ENCODE data around the gene COL18A1.

DNA sequence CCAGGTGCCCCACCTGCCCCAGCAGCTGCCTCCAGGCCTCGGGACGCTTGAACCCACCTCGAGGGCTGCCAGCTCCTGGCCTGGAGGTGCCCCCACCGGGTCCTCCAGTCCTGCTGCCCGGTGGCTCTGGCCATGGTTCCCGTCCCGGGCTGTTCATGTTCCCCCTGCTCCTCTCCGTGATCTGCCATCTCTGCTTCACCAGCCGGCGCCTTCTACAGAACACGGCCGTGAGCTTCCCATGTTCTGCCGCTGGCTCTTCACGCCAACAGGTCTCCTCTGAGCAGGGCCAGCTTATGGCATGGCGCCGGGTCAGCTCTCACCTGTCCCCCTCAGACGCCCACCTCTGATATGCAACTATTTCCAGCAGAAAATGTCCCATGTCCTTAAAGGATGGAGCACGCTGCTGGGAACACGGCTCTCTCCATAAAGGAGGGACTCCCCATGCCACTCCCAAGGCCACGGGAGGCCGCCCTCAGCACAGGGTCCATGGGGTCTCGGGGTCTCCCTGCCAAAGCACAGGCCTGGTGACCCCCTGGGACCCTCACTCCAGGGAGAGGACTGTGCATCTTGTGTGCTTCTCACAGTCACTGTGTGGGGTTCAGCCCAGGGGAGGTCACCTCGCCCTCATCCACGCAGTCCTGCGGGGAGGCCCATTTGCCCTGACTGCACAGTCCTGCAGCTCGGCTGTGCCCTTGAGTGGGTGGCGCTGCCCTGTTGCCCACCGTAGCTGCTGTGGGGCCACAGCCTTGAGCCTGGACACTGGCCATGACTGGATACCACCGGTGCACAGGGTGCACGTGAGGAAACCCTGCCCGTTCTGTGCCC lies 36.7 kb downstream of the COL18A1 start:
- TF ChIP-seq, protein P1, sequence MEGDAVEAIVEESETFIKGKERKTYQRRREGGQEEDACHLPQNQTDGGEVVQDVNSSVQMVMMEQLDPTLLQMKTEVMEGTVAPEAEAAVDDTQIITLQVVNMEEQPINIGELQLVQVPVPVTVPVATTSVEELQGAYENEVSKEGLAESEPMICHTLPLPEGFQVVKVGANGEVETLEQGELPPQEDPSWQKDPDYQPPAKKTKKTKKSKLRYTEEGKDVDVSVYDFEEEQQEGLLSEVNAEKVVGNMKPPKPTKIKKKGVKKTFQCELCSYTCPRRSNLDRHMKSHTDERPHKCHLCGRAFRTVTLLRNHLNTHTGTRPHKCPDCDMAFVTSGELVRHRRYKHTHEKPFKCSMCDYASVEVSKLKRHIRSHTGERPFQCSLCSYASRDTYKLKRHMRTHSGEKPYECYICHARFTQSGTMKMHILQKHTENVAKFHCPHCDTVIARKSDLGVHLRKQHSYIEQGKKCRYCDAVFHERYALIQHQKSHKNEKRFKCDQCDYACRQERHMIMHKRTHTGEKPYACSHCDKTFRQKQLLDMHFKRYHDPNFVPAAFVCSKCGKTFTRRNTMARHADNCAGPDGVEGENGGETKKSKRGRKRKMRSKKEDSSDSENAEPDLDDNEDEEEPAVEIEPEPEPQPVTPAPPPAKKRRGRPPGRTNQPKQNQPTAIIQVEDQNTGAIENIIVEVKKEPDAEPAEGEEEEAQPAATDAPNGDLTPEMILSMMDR (IDR thresholded peaks at IDR 0.05): no peak
- TF ChIP-seq POLR2A (IDR thresholded peaks at IDR 0.05; ENCODE audit: low read length) (no peak), POLR2AphosphoS2 (conservative IDR thresholded peaks at IDR 0.05; ENCODE audit: low read length) (no peak), MAZ (IDR thresholded peaks at IDR 0.05; ENCODE audit: borderline replicate concordance, low read depth, low read length) (no peak), EP300 (IDR thresholded peaks at IDR 0.05) (no peak), SREBF2 (IDR thresholded peaks at IDR 0.05) (no peak), RFX5 (IDR thresholded peaks at IDR 0.05) (no peak), SMC3 (IDR thresholded peaks at IDR 0.05) (no peak), RCOR1 (IDR thresholded peaks at IDR 0.05; ENCODE audit: low read depth, low read length) (no peak), JUNB (IDR thresholded peaks at IDR 0.05) (no peak)
- TF ChIP-seq, protein P2, sequence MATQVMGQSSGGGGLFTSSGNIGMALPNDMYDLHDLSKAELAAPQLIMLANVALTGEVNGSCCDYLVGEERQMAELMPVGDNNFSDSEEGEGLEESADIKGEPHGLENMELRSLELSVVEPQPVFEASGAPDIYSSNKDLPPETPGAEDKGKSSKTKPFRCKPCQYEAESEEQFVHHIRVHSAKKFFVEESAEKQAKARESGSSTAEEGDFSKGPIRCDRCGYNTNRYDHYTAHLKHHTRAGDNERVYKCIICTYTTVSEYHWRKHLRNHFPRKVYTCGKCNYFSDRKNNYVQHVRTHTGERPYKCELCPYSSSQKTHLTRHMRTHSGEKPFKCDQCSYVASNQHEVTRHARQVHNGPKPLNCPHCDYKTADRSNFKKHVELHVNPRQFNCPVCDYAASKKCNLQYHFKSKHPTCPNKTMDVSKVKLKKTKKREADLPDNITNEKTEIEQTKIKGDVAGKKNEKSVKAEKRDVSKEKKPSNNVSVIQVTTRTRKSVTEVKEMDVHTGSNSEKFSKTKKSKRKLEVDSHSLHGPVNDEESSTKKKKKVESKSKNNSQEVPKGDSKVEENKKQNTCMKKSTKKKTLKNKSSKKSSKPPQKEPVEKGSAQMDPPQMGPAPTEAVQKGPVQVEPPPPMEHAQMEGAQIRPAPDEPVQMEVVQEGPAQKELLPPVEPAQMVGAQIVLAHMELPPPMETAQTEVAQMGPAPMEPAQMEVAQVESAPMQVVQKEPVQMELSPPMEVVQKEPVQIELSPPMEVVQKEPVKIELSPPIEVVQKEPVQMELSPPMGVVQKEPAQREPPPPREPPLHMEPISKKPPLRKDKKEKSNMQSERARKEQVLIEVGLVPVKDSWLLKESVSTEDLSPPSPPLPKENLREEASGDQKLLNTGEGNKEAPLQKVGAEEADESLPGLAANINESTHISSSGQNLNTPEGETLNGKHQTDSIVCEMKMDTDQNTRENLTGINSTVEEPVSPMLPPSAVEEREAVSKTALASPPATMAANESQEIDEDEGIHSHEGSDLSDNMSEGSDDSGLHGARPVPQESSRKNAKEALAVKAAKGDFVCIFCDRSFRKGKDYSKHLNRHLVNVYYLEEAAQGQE (IDR thresholded peaks at IDR 0.05): no peak

Measured in A549 (cell line).